ENCODE results near the gene DCTPP1.

- TF ChIP-seq, protein P1, sequence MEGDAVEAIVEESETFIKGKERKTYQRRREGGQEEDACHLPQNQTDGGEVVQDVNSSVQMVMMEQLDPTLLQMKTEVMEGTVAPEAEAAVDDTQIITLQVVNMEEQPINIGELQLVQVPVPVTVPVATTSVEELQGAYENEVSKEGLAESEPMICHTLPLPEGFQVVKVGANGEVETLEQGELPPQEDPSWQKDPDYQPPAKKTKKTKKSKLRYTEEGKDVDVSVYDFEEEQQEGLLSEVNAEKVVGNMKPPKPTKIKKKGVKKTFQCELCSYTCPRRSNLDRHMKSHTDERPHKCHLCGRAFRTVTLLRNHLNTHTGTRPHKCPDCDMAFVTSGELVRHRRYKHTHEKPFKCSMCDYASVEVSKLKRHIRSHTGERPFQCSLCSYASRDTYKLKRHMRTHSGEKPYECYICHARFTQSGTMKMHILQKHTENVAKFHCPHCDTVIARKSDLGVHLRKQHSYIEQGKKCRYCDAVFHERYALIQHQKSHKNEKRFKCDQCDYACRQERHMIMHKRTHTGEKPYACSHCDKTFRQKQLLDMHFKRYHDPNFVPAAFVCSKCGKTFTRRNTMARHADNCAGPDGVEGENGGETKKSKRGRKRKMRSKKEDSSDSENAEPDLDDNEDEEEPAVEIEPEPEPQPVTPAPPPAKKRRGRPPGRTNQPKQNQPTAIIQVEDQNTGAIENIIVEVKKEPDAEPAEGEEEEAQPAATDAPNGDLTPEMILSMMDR (IDR thresholded peaks at IDR 0.05): no peak
- TF ChIP-seq POLR2AphosphoS5 (IDR thresholded peaks at IDR 0.05) (no peak), POLR2A (IDR thresholded peaks at IDR 0.05) (no peak)
Measured at GRCh38 chr16:30401768-30402425, 27.9 kb downstream of the DCTPP1 start.
